Tibial nerve (tissue), 4 donors: ENCODE data around the gene CDK5R2.

ENCODE experiments used
- EP300 ChIP-seq, 2 donors: sonication (generic); formaldehyde crosslinking; IDR thresholded peaks; one replicate each; pipeline ENCODE4 v1.6.1; 2017; ENCODE audit warnings: antibody characterized with exemption in 2 of 2, mild to moderate bottlenecking in 1 of 2
- POLR2A ChIP-seq, 2 donors: fragments of 450-650 bp; IDR thresholded peaks; one replicate each; pipeline ENCODE4 v1.6.1; 2017; ENCODE audit warnings: antibody characterized with exemption in 2 of 2, mild to moderate bottlenecking in 2 of 2, moderate library complexity in 2 of 2
- TF ChIP-seq, protein P1 (sequence below), 5 experiments: fragments of 200-600 bp in 3 of 5; fragments of 450-650 bp in 2 of 5; sonication (generic) in 3 of 5; IDR thresholded peaks; one replicate each; pipeline ENCODE4 v1.5.1; 2016 to 2019; ENCODE audit warnings: antibody characterized with exemption in 5 of 5, mild to moderate bottlenecking in 3 of 5, moderate library complexity in 2 of 5

DNA sequence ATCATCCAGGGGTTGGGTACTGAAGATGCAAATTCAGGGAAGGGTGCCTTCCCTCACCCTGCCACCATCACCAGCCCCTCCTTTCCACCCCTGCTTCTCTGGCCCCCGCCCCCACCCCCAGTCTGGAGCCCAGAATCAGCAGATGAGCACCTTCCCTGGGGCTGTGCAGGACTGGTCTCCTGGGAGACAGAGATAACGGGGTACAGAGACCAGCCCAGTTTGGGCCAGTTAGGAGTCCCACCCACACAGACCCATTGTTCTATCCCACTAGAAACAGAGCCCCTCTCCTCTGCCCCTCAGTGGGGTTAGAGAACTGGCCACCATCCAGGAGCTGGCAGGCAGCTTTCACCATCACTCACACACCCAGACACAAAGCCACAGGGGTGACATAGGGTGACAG lies 38.3 kb downstream of the CDK5R2 start:
- TF ChIP-seq, protein P1, sequence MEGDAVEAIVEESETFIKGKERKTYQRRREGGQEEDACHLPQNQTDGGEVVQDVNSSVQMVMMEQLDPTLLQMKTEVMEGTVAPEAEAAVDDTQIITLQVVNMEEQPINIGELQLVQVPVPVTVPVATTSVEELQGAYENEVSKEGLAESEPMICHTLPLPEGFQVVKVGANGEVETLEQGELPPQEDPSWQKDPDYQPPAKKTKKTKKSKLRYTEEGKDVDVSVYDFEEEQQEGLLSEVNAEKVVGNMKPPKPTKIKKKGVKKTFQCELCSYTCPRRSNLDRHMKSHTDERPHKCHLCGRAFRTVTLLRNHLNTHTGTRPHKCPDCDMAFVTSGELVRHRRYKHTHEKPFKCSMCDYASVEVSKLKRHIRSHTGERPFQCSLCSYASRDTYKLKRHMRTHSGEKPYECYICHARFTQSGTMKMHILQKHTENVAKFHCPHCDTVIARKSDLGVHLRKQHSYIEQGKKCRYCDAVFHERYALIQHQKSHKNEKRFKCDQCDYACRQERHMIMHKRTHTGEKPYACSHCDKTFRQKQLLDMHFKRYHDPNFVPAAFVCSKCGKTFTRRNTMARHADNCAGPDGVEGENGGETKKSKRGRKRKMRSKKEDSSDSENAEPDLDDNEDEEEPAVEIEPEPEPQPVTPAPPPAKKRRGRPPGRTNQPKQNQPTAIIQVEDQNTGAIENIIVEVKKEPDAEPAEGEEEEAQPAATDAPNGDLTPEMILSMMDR (IDR thresholded peaks at IDR 0.05) = no peak
- TF ChIP-seq POLR2A (IDR thresholded peaks at IDR 0.05) (no peak), EP300 (IDR thresholded peaks at IDR 0.05) (no peak)
